Transverse colon (tissue), 4 donors: ENCODE results near the gene FILIP1L.

Experiments
- CTCF ChIP-seq, 5 experiments: fragments of 200-600 bp in 3 of 5; fragments of 450-650 bp in 2 of 5; sonication (generic) in 3 of 5; IDR thresholded peaks; 1 replicate in 2 of 5; 2 replicates in 3 of 5; pipeline ENCODE4 v1.5.1; 2016 to 2017; ENCODE audit warnings: antibody characterized with exemption in 5 of 5, inconsistent platforms in 3 of 5, mild to moderate bottlenecking in 2 of 5, moderate library complexity in 1 of 5
- EP300 ChIP-seq: sonication (generic); formaldehyde crosslinking; IDR thresholded peaks from one replicate; pipeline ENCODE4 v1.6.1; 2017; ENCODE audit warnings: antibody characterized with exemption, low read depth
- POLR2A ChIP-seq: fragments of 450-650 bp; IDR thresholded peaks from one replicate; pipeline ENCODE4 v1.6.1; 2016; ENCODE audit warnings: antibody characterized with exemption, mild to moderate bottlenecking, moderate library complexity
- POLR2AphosphoS5 ChIP-seq, 3 donors: sonication (generic); formaldehyde crosslinking; IDR thresholded peaks; one replicate each; pipeline ENCODE4 v1.6.1; 2016; ENCODE audit warnings: antibody characterized with exemption in 3 of 3

GRCh38 chr3:100110162-100110561 lies 4.1 kb downstream of the FILIP1L start:
- TF ChIP-seq CTCF (IDR thresholded peaks at IDR 0.05) (no peak), POLR2A (no peak), EP300 (no peak), POLR2AphosphoS5 (IDR thresholded peaks at IDR 0.05) (no peak)
